Keratinocyte (primary cell): Measurements from ENCODE around the gene CIBAR2. TPM values are rescaled to one million over a fixed set of nuclear protein-coding genes. Genes with fewer than 3 reads are reported as not detected.

Experiments
- DNase-seq: peaks from one replicate; pipeline ENCODE4 v3.0.0-alpha.2; 2011; ENCODE audit warnings: low read depth, missing footprints, low spot score
- FAIRE-seq: peaks from 2 replicates; lab custom pipeline; 2011; peaks lifted over from hg19 to GRCh38; lab: Jason Lieb, UNC
- H2AFZ ChIP-seq: 2 replicates; pipeline ENCODE4 v1.6.0; 2012; ENCODE audit warnings: low read length, control low read depth, inconsistent platforms; ENCODE audit not compliant: control insufficient read depth
- H3K27ac ChIP-seq: 2 replicates; pipeline ENCODE4 v1.5.1; 2011; ENCODE audit warnings: low read length; ENCODE audit not compliant: control insufficient read depth, insufficient read depth
- H3K27me3 ChIP-seq: 3 replicates; pipeline ENCODE4 v1.6.0; 2011; ENCODE audit warnings: low read length; ENCODE audit not compliant: control insufficient read depth, insufficient read depth; ENCODE audit errors: extremely low read depth
- H3K36me3 ChIP-seq, 2 experiments: 2 replicates in 1 of 2; 3 replicates in 1 of 2; pipeline ENCODE4 v1.5.1; 2011; ENCODE audit warnings: low read length in 2 of 2, mild to moderate bottlenecking in 1 of 2; ENCODE audit not compliant: control insufficient read depth in 2 of 2, insufficient read depth in 2 of 2; ENCODE audit errors: extremely low read depth in 1 of 2
- H3K4me1 ChIP-seq: 3 replicates; pipeline ENCODE4 v1.5.1; 2011; ENCODE audit warnings: low read length; ENCODE audit not compliant: control insufficient read depth, insufficient read depth; ENCODE audit errors: extremely low read depth
- H3K4me2 ChIP-seq: 3 replicates; pipeline ENCODE4 v1.6.0; 2011; ENCODE audit warnings: low read depth, low read length; ENCODE audit not compliant: control insufficient read depth, insufficient read depth; ENCODE audit errors: extremely low read depth
- H3K4me3 ChIP-seq, 3 experiments: fragments of 200-600 bp in 1 of 3; sonication (generic) in 1 of 3; 2 replicates in 2 of 3; 3 replicates in 1 of 3; pipeline ENCODE4 v1.5.1; 2011 to 2016; ENCODE audit warnings: low read length in 3 of 3, mild to moderate bottlenecking in 3 of 3, control low read depth in 2 of 3, inconsistent platforms in 1 of 3, low read depth in 1 of 3, mixed read lengths in 1 of 3, mixed run types in 1 of 3, moderate library complexity in 1 of 3; ENCODE audit not compliant: control insufficient read depth in 2 of 3, insufficient read depth in 2 of 3; ENCODE audit errors: extremely low read depth in 1 of 3
- H3K79me2 ChIP-seq: 2 replicates; pipeline ENCODE4 v1.6.0; 2012; ENCODE audit warnings: low read length; ENCODE audit not compliant: control insufficient read depth, insufficient read depth
- H3K9ac ChIP-seq: 3 replicates; pipeline ENCODE4 v1.6.0; 2011; ENCODE audit warnings: low read length; ENCODE audit not compliant: control insufficient read depth, insufficient read depth; ENCODE audit errors: extremely low read depth
- H3K9me1 ChIP-seq: 3 replicates; pipeline ENCODE4 v1.6.0; 2011; ENCODE audit warnings: low read length; ENCODE audit not compliant: control insufficient read depth, insufficient read depth; ENCODE audit errors: extremely low read depth
- H3K9me3 ChIP-seq: 2 replicates; pipeline ENCODE4 v1.5.1; 2012; ENCODE audit warnings: low read depth, low read length; ENCODE audit not compliant: control insufficient read depth
- H4K20me1 ChIP-seq: 3 replicates; pipeline ENCODE4 v1.6.0; 2011; ENCODE audit warnings: low read length; ENCODE audit not compliant: control insufficient read depth, insufficient read depth; ENCODE audit errors: extremely low read depth
- CTCF ChIP-seq, 3 experiments: IDR thresholded peaks in 1 of 3; conservative IDR thresholded peaks in 1 of 3; optimal IDR thresholded peaks in 1 of 3; 2 replicates in 2 of 3; 3 replicates in 1 of 3; pipeline versions ENCODE3 to v1.5.1; 2011; ENCODE audit warnings: low read length in 3 of 3, mild to moderate bottlenecking in 3 of 3, moderate library complexity in 2 of 3, control low read depth in 1 of 3, inconsistent platforms in 1 of 3; ENCODE audit not compliant: insufficient read depth in 2 of 3; ENCODE audit errors: extremely low read depth in 1 of 3
- EZH2 ChIP-seq: IDR thresholded peaks from one replicate; pipeline ENCODE4 v1.6.1; 2012; ENCODE audit warnings: inconsistent platforms, mild to moderate bottlenecking, low read length, moderate library complexity
- dilution Hi-C: fragments of 300-500 bp; cut with MboI; formaldehyde crosslinking; loops from one replicate; pipeline ENCODE4 v1.7.0; 2020; ENCODE audit warnings: low sequenced_read_pairs; ENCODE audit not compliant: extremely low pct_ligation_motif_present
- polyA plus RNA-seq, 5 experiments: library from polyadenylated mRNA; depleted of rRNA in 3 of 5; stranded (reverse) in 3 of 5; stranded (forward) in 1 of 5; unstranded in 1 of 5; fragments of >200 nt; gene quantifications; 1 replicate in 1 of 5; 2 replicates in 3 of 5; 3 replicates in 1 of 5; pipeline versions ENCODE4 v1.2.1 to v1.2.3, GENCODE V29; 2011 to 2012; ENCODE audit warnings: missing spikeins in 2 of 5, low read depth in 1 of 5, low replicate concordance in 1 of 5

CIBAR2 gene
- polyA plus RNA-seq, 1 donor (not counting 4 experiments of a cell fraction or from before 2014, with no cell fraction given): not detected

GRCh38 chr16:85090873-85091521 lies 21.3 kb downstream of the CIBAR2 start:
- Histone ChIP-seq H3K9me1 (no peaks in the 10 kb centered on the region), H3K9ac (no peak overlapping the region), H3K9me3 (no peaks in the 10 kb centered on the region), H3K4me3 (no peak overlapping the region), H3K27ac (no peak overlapping the region), H4K20me1 (no peaks in the 10 kb centered on the region), H3K27me3 (peaks cover 6% of the 10 kb centered on the region), H2AFZ (no peak overlapping the region), H3K36me3 (no peaks in the 10 kb centered on the region), H3K79me2 (no peaks in the 10 kb centered on the region), H3K4me2 (no peak overlapping the region), H3K4me1 (peaks cover 3% of the 10 kb centered on the region)
- FAIRE-seq (no peak), DNase-seq (no peak)
- dilution Hi-C loops: no loop called here
- TF ChIP-seq CTCF (optimal IDR thresholded peaks at IDR 0.05 in 1 of 3, IDR thresholded peaks at IDR 0.05 in 1 of 3, conservative IDR thresholded peaks at IDR 0.05 in 1 of 3; ENCODE audit: extremely low read depth in 1 of 3, insufficient read depth in 2 of 3, low read length in 3 of 3): no peak
- TF ChIP-seq EZH2: no peak

GRCh38 chr16:85090181-85090580 lies 22.1 kb downstream of the CIBAR2 start:
- Histone ChIP-seq H3K27me3 (peaks cover 6% of the 10 kb centered on the region), H3K36me3 (no peaks in the 10 kb centered on the region), H4K20me1 (no peaks in the 10 kb centered on the region), H3K79me2 (no peaks in the 10 kb centered on the region), H3K4me2 (no peak overlapping the region), H3K9me3 (no peaks in the 10 kb centered on the region), H3K9me1 (no peaks in the 10 kb centered on the region), H2AFZ (no peak overlapping the region), H3K4me1 (peaks cover 2% of the 10 kb centered on the region), H3K9ac (no peak overlapping the region), H3K4me3 (no peak overlapping the region), H3K27ac (no peak overlapping the region)
- DNase-seq (no peak), FAIRE-seq (no peak)
- dilution Hi-C loops: no loop called here
- TF ChIP-seq EZH2 (no peak), CTCF (optimal IDR thresholded peaks at IDR 0.05 in 1 of 3, IDR thresholded peaks at IDR 0.05 in 1 of 3, conservative IDR thresholded peaks at IDR 0.05 in 1 of 3; ENCODE audit: extremely low read depth in 1 of 3, insufficient read depth in 2 of 3, low read length in 3 of 3) (no peak)
